SK-N-SH treated with all-trans-retinoic acid at 6 μM for 48 hours (cell line): ENCODE data around the gene OR2Y1.

Experiments used
- CSDC2 ChIP-seq: fragments of 250-450 bp; sonication (Bioruptor Pico); IDR thresholded peaks from 2 replicates; pipeline ENCODE4 v1.5.0; 2020; ENCODE audit warnings: mild to moderate bottlenecking, moderate library complexity
- ISL1 ChIP-seq: fragments of 250-450 bp; sonication (Bioruptor Pico); IDR thresholded peaks from 2 replicates; pipeline ENCODE4 v2.1.2; 2022; ENCODE audit warnings: mild to moderate bottlenecking, moderate library complexity
- TOX ChIP-seq: fragments of 250-450 bp; sonication (Bioruptor Pico); IDR thresholded peaks from 2 replicates; pipeline ENCODE4 v1.8.0; 2021; ENCODE audit warnings: mild to moderate bottlenecking, moderate library complexity, borderline replicate concordance
- ZFP3 ChIP-seq: fragments of 250-450 bp; sonication (Bioruptor Pico); IDR thresholded peaks from 2 replicates; pipeline ENCODE4 v1.5.0; 2020; ENCODE audit warnings: mild to moderate bottlenecking, moderate library complexity
- TF ChIP-seq, protein P1 (sequence below): fragments of 250-450 bp; sonication (Bioruptor Pico); IDR thresholded peaks from 2 replicates; pipeline ENCODE4 v1.5.0; 2020; ENCODE audit warnings: mild to moderate bottlenecking, moderate library complexity
- TF ChIP-seq, protein P2 (sequence below): fragments of 250-450 bp; sonication (Bioruptor Pico); IDR thresholded peaks from 2 replicates; pipeline ENCODE4 v1.8.0; 2020; ENCODE audit warnings: mild to moderate bottlenecking, moderate library complexity, borderline replicate concordance

DNA sequence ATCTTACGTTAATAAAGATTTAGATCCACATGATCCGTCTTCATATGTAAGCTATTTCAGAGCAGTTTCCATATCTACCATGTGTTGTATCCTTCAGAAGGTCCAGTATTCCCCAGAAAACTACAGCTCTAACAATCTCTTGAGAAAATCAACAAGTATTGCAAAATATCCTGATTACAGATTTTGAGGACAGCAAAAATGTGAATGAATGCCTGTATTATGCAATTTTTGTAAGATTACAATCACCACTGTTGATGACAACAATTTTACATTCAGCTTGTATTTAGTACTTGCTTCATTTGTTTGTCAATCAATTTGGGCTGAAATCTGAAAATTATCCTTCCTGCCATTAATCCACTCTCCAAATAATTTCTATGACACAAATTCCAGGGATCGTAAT lies 47.4 kb downstream of the OR2Y1 start:
- no peak for TF ChIP-seq ZFP3 (CRISPR knock-in tag)
- TF ChIP-seq, protein P1, sequence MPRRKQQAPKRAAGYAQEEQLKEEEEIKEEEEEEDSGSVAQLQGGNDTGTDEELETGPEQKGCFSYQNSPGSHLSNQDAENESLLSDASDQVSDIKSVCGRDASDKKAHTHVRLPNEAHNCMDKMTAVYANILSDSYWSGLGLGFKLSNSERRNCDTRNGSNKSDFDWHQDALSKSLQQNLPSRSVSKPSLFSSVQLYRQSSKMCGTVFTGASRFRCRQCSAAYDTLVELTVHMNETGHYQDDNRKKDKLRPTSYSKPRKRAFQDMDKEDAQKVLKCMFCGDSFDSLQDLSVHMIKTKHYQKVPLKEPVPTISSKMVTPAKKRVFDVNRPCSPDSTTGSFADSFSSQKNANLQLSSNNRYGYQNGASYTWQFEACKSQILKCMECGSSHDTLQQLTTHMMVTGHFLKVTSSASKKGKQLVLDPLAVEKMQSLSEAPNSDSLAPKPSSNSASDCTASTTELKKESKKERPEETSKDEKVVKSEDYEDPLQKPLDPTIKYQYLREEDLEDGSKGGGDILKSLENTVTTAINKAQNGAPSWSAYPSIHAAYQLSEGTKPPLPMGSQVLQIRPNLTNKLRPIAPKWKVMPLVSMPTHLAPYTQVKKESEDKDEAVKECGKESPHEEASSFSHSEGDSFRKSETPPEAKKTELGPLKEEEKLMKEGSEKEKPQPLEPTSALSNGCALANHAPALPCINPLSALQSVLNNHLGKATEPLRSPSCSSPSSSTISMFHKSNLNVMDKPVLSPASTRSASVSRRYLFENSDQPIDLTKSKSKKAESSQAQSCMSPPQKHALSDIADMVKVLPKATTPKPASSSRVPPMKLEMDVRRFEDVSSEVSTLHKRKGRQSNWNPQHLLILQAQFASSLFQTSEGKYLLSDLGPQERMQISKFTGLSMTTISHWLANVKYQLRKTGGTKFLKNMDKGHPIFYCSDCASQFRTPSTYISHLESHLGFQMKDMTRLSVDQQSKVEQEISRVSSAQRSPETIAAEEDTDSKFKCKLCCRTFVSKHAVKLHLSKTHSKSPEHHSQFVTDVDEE (CRISPR knock-in tag): no peak
- TF ChIP-seq ISL1: no peak
- no peak for TF ChIP-seq TOX
- TF ChIP-seq, protein P2, sequence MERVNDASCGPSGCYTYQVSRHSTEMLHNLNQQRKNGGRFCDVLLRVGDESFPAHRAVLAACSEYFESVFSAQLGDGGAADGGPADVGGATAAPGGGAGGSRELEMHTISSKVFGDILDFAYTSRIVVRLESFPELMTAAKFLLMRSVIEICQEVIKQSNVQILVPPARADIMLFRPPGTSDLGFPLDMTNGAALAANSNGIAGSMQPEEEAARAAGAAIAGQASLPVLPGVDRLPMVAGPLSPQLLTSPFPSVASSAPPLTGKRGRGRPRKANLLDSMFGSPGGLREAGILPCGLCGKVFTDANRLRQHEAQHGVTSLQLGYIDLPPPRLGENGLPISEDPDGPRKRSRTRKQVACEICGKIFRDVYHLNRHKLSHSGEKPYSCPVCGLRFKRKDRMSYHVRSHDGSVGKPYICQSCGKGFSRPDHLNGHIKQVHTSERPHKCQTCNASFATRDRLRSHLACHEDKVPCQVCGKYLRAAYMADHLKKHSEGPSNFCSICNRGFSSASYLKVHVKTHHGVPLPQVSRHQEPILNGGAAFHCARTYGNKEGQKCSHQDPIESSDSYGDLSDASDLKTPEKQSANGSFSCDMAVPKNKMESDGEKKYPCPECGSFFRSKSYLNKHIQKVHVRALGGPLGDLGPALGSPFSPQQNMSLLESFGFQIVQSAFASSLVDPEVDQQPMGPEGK: no peak
- no peak for TF ChIP-seq CSDC2 (CRISPR knock-in tag)
